Measurements from ENCODE around the gene LRWD1.
"Not testable (repeated sequence)": the region's sequence is repeated elsewhere in the genome, so short reads cannot be mapped to it uniquely, and the experiment has no call there.

LRWD1 gene

GRCh38 chr7:102469351-102469971 lies 4.7 kb downstream of the LRWD1 start:
- no peak for DNase-seq

- no peak for DNase-seq
Observed at GRCh38 chr7:102469972-102470825, 5.4 kb downstream of the LRWD1 start.

GRCh38 chr7:102471791-102472125 lies 7.0 kb downstream of the LRWD1 start:
- no peak for DNase-seq

- DNase-seq = no peak
Observed at GRCh38 chr7:102472126-102473041, 7.6 kb downstream of the LRWD1 start.

- DNase-seq = no peak
Observed at GRCh38 chr7:102473271-102473991, 8.6 kb downstream of the LRWD1 start.

- DNase-seq = not testable (repeated sequence)
Observed at GRCh38 chr7:102474116-102474515, 9.3 kb downstream of the LRWD1 start.

GRCh38 chr7:102474736-102475435 lies 10.1 kb downstream of the LRWD1 start:
- DNase-seq = not testable (repeated sequence)

GRCh38 chr7:102478314-102479208 lies 13.8 kb downstream of the LRWD1 start, which contains the start of gene POLR2J:
Gene POLR2J, minus strand, starts transcription at chr7:102478922. Its CDS starts 62 bp downstream, at chr7:102478860.
- DNase-seq = not testable (repeated sequence)

GRCh38 chr7:102479209-102479584 lies 14.4 kb downstream of the LRWD1 start:
- not testable (repeated sequence) for DNase-seq

- not testable (repeated sequence) for DNase-seq
Observed at GRCh38 chr7:102479982-102480637, 15.3 kb downstream of the LRWD1 start.

GRCh38 chr7:102481962-102482361 lies 17.2 kb downstream of the LRWD1 start:
- not testable (repeated sequence) for DNase-seq

GRCh38 chr7:102484317-102484716 lies 19.5 kb downstream of the LRWD1 start:
- DNase-seq = not testable (repeated sequence)

GRCh38 chr7:102490529-102491075 lies 25.8 kb downstream of the LRWD1 start:
- not testable (repeated sequence) for DNase-seq

- DNase-seq = not testable (repeated sequence)
Observed at GRCh38 chr7:102493220-102493935, 28.6 kb downstream of the LRWD1 start.

GRCh38 chr7:102494026-102494425 lies 29.2 kb downstream of the LRWD1 start:
- not testable (repeated sequence) for DNase-seq

- not testable (repeated sequence) for DNase-seq
Observed at GRCh38 chr7:102494473-102495149, 29.8 kb downstream of the LRWD1 start.

GRCh38 chr7:102496861-102497260 lies 32.1 kb downstream of the LRWD1 start:
- not testable (repeated sequence) for DNase-seq

GRCh38 chr7:102497308-102497707 lies 32.5 kb downstream of the LRWD1 start:
- DNase-seq = not testable (repeated sequence)

Data from NCI-H526 (cell line).